CD8-positive, alpha-beta memory T cell (primary cell): ENCODE data around the gene MOV10L1. TPM values are rescaled to one million over a fixed set of nuclear protein-coding genes. Genes with fewer than 3 reads are reported as not detected.
"Not testable (repeated sequence)": the region's sequence is repeated elsewhere in the genome, so short reads cannot be mapped to it uniquely, and the experiment has no call there.

Experiments
- CTCF ChIA-PET: fragments of 350-600 bp; sonication (Branson Sonifier 250); formaldehyde crosslinking; loops from one replicate; lab custom pipeline; 2021; ENCODE audit warnings: antibody characterized with exemption; lab: Charles Lee
- POLR2A ChIA-PET: fragments of 350-600 bp; sonication (Branson Sonifier 250); formaldehyde crosslinking; loops from one replicate; lab custom pipeline; 2021; ENCODE audit warnings: antibody characterized with exemption; lab: Charles Lee
- DNase-seq, 5 donors: peaks; one replicate each; pipeline versions ENCODE4 v3.0.0 to v3.0.0-alpha.2; 2020 to 2022; ENCODE audit warnings: mixed read lengths in 1 of 5
- H3K27ac ChIP-seq: one replicate; pipeline ENCODE4 v1.7.0; 2013; ENCODE audit warnings: low read depth, mild to moderate bottlenecking, low read length, moderate library complexity
- H3K27me3 ChIP-seq: 2 replicates; pipeline ENCODE4 v1.7.0; 2013; ENCODE audit warnings: low read length, mild to moderate bottlenecking; ENCODE audit not compliant: insufficient read depth, poor library complexity, severe bottlenecking
- H3K36me3 ChIP-seq: 2 replicates; pipeline ENCODE4 v1.7.0; 2013; ENCODE audit warnings: mild to moderate bottlenecking, low read length, moderate library complexity; ENCODE audit not compliant: insufficient read depth
- H3K4me1 ChIP-seq: 2 replicates; pipeline ENCODE4 v1.7.0; 2013; ENCODE audit warnings: mild to moderate bottlenecking, low read length, moderate library complexity; ENCODE audit not compliant: insufficient read depth
- H3K4me3 ChIP-seq: 2 replicates; pipeline ENCODE4 v1.7.0; 2013; ENCODE audit warnings: mild to moderate bottlenecking, low read length
- H3K9me3 ChIP-seq: 2 replicates; pipeline ENCODE4 v1.7.0; 2013; ENCODE audit warnings: mild to moderate bottlenecking, low read length
- H3K27ac Mint-ChIP-seq, 8 donors: one replicate each; pipeline ENCODE4 v1.8.0; 2020 to 2021; ENCODE audit warnings: mixed read lengths in 8 of 8, mild to moderate bottlenecking in 6 of 8, inconsistent platforms in 3 of 8, moderate library complexity in 3 of 8
- H3K27me3 Mint-ChIP-seq, 2 donors: one replicate each; pipeline ENCODE4 v1.8.0; 2020 to 2021; ENCODE audit warnings: mixed read lengths in 2 of 2, mild to moderate bottlenecking in 1 of 2, moderate library complexity in 1 of 2
- H3K36me3 Mint-ChIP-seq, 3 donors: one replicate each; pipeline ENCODE4 v1.8.0; 2020 to 2021; ENCODE audit warnings: mixed read lengths in 3 of 3, inconsistent platforms in 1 of 3, mild to moderate bottlenecking in 1 of 3
- H3K4me1 Mint-ChIP-seq, 3 donors: one replicate each; pipeline ENCODE4 v1.8.0; 2020 to 2021; ENCODE audit warnings: mixed read lengths in 3 of 3, inconsistent platforms in 1 of 3, mild to moderate bottlenecking in 1 of 3
- H3K4me3 Mint-ChIP-seq, 7 donors: one replicate each; pipeline ENCODE4 v1.8.0; 2020 to 2021; ENCODE audit warnings: mixed read lengths in 7 of 7, mild to moderate bottlenecking in 6 of 7, moderate library complexity in 4 of 7, inconsistent platforms in 2 of 7
- H3K9me3 Mint-ChIP-seq, 5 donors: one replicate each; pipeline ENCODE4 v1.8.0; 2020 to 2022; ENCODE audit warnings: mixed read lengths in 5 of 5, mild to moderate bottlenecking in 3 of 5, moderate library complexity in 2 of 5, inconsistent platforms in 1 of 5
- polyA plus RNA-seq: library from polyadenylated mRNA; unstranded; fragments of 300-500 nt; fragmentation: Illumina TruSeq; gene quantifications from one replicate; pipeline ENCODE4 v1.2.3, GENCODE V29; 2021
- total RNA-seq, 2 experiments: library from RNA; stranded (reverse); gene quantifications; one replicate each; pipeline ENCODE4 v1.2.3, GENCODE V29; 2021

MOV10L1 gene
- total and polyA plus RNA-seq, 3 experiments from 2014 or later, result not detected

GRCh38 chr22:50161508-50162390 is 71.9 kb downstream of the MOV10L1 start:
- no peaks in the 10 kb centered on the region for H3K9me3 ChIP-seq
- peak overlapping the region in 1 of 8 donors; percentile 47 for H3K27ac Mint-ChIP-seq
- POLR2A ChIA-PET, result no interaction called here
- H3K4me3 ChIP-seq, result no peak overlapping the region
- no peaks in the 10 kb centered on the region for H3K4me1 ChIP-seq
- CTCF ChIA-PET, result no interaction called here
- H3K27ac ChIP-seq, result no peak overlapping the region
- H3K27me3 Mint-ChIP-seq, result peaks cover 9 to 37% of the 10 kb centered on the region in 2 donors
- no peaks in the 10 kb centered on the region for H3K4me1 Mint-ChIP-seq
- DNase-seq, result no peak
- H3K27me3 ChIP-seq, result no peaks in the 10 kb centered on the region
- no peaks in the 10 kb centered on the region for H3K36me3 Mint-ChIP-seq
- H3K4me3 Mint-ChIP-seq, result no peak overlapping the region
- H3K9me3 Mint-ChIP-seq, result no peaks in the 10 kb centered on the region
- H3K36me3 ChIP-seq, result no peaks in the 10 kb centered on the region

- Histone ChIP-seq H3K4me1 (no peaks in the 10 kb centered on the region), H3K27me3 (no peaks in the 10 kb centered on the region), H3K27ac (no peak overlapping the region), H3K4me3 (no peak overlapping the region), H3K36me3 (no peaks in the 10 kb centered on the region), H3K9me3 (no peaks in the 10 kb centered on the region)
- no peaks in the 10 kb centered on the region for H3K36me3 Mint-ChIP-seq
- H3K27me3 Mint-ChIP-seq, result peaks cover 9 to 37% of the 10 kb centered on the region in 2 donors
- POLR2A ChIA-PET, result no interaction called here
- no peak overlapping the region for H3K4me3 Mint-ChIP-seq
- DNase-seq, result no peak
- no peak overlapping the region for H3K27ac Mint-ChIP-seq
- CTCF ChIA-PET, result no interaction called here
- H3K4me1 Mint-ChIP-seq, result no peaks in the 10 kb centered on the region
- H3K9me3 Mint-ChIP-seq, result no peaks in the 10 kb centered on the region
These were observed 72.7 kb downstream of the MOV10L1 start for GRCh38 chr22:50162391-50162956.

GRCh38 chr22:50165436-50166123 is 75.8 kb downstream of the MOV10L1 start:
- Mint-ChIP-seq H3K9me3 (no peaks in the 10 kb centered on the region), H3K4me1 (peaks cover 0 to 7% (median 2%) of the 10 kb centered on the region in 3 donors), H3K36me3 (no peaks in the 10 kb centered on the region), H3K27me3 (peaks cover 21 to 45% of the 10 kb centered on the region in 2 donors), H3K27ac (no peak overlapping the region), H3K4me3 (no peak overlapping the region)
- H3K4me1 ChIP-seq, result no peaks in the 10 kb centered on the region
- no peaks in the 10 kb centered on the region for H3K36me3 ChIP-seq
- no peaks in the 10 kb centered on the region for H3K27me3 ChIP-seq
- ChIA-PET CTCF (no interaction called here), POLR2A (no interaction called here)
- no peaks in the 10 kb centered on the region for H3K9me3 ChIP-seq
- DNase-seq, result no peak
- no peak overlapping the region for H3K27ac ChIP-seq
- no peak overlapping the region for H3K4me3 ChIP-seq

- H3K4me1 ChIP-seq, result no peaks in the 10 kb centered on the region
- H3K27ac ChIP-seq, result no peak overlapping the region
- ChIA-PET POLR2A (no interaction called here), CTCF (no interaction called here)
- H3K9me3 ChIP-seq, result no peaks in the 10 kb centered on the region
- no peak overlapping the region for H3K4me3 ChIP-seq
- Mint-ChIP-seq H3K4me1 (peaks cover 0 to 11% (median 5%) of the 10 kb centered on the region in 3 donors), H3K36me3 (no peaks in the 10 kb centered on the region), H3K9me3 (no peaks in the 10 kb centered on the region), H3K27me3 (peaks cover 28 to 50% of the 10 kb centered on the region in 2 donors), H3K4me3 (no peak overlapping the region), H3K27ac (peak overlapping the region in 2 of 8 donors; percentile 26 to 56)
- H3K36me3 ChIP-seq, result no peaks in the 10 kb centered on the region
- DNase-seq, result no peak
- peaks cover 4% of the 10 kb centered on the region for H3K27me3 ChIP-seq
These were observed 78.1 kb downstream of the MOV10L1 start for GRCh38 chr22:50167689-50168489.

- H3K4me3 Mint-ChIP-seq, result peak overlapping the region; percentile 25 to 92 (median 63)
- H3K27me3 ChIP-seq, DNase-seq, H3K27ac ChIP-seq, POLR2A ChIA-PET, H3K4me3 ChIP-seq, H3K36me3 ChIP-seq, H3K4me1 ChIP-seq, H3K9me3 ChIP-seq, H3K9me3 Mint-ChIP-seq, CTCF ChIA-PET, H3K36me3 Mint-ChIP-seq: not testable (repeated sequence)
- H3K27me3 Mint-ChIP-seq, result peaks cover 28 to 48% of the 10 kb centered on the region in 2 donors
- peaks cover 0 to 11% (median 5%) of the 10 kb centered on the region in 3 donors for H3K4me1 Mint-ChIP-seq
- H3K27ac Mint-ChIP-seq, result peak overlapping the region in 3 of 8 donors; percentile 39 to 56 (median 56)
These were observed 78.8 kb downstream of the MOV10L1 start for GRCh38 chr22:50168490-50169180.

GRCh38 chr22:50169181-50169759 is 79.5 kb downstream of the MOV10L1 start:
- Mint-ChIP-seq H3K9me3 (no peaks in the 10 kb centered on the region), H3K27ac (peak overlapping the region in 2 of 8 donors; percentile 39 to 92), H3K4me3 (peak overlapping the region; percentile 25 to 92 (median 63)), H3K27me3 (peaks cover 29 to 45% of the 10 kb centered on the region in 2 donors), H3K4me1 (peaks cover 0 to 11% (median 5%) of the 10 kb centered on the region in 3 donors), H3K36me3 (no peaks in the 10 kb centered on the region)
- Histone ChIP-seq H3K4me3 (no peak overlapping the region), H3K36me3 (no peaks in the 10 kb centered on the region), H3K27ac (no peak overlapping the region), H3K27me3 (peaks cover 4% of the 10 kb centered on the region), H3K9me3 (no peaks in the 10 kb centered on the region), H3K4me1 (no peaks in the 10 kb centered on the region)
- CTCF ChIA-PET, result no interaction called here
- POLR2A ChIA-PET, result no interaction called here
- no peak for DNase-seq

GRCh38 chr22:50169774-50170341 is 80.1 kb downstream of the MOV10L1 start:
- no peak overlapping the region for H3K4me3 ChIP-seq
- H3K9me3 Mint-ChIP-seq, result no peaks in the 10 kb centered on the region
- ChIA-PET CTCF (no interaction called here), POLR2A (no interaction called here)
- H3K36me3 ChIP-seq, result no peaks in the 10 kb centered on the region
- no peak overlapping the region for H3K27ac ChIP-seq
- H3K9me3 ChIP-seq, result no peaks in the 10 kb centered on the region
- peak overlapping the region in 2 of 7 donors; percentile 49 to 64 for H3K4me3 Mint-ChIP-seq
- H3K4me1 ChIP-seq, result no peaks in the 10 kb centered on the region
- peaks cover 4% of the 10 kb centered on the region for H3K27me3 ChIP-seq
- peaks cover 31 to 41% of the 10 kb centered on the region in 2 donors for H3K27me3 Mint-ChIP-seq
- H3K27ac Mint-ChIP-seq, result no peak overlapping the region
- H3K36me3 Mint-ChIP-seq, result no peaks in the 10 kb centered on the region
- DNase-seq, result peak in 1 of 5 donors; percentile 51
- peaks cover 0 to 11% (median 5%) of the 10 kb centered on the region in 3 donors for H3K4me1 Mint-ChIP-seq
